ENCODE measurements around the gene AXDND1. TPM values are rescaled to one million over a fixed set of nuclear protein-coding genes. Genes with fewer than 3 reads are reported as not detected.

AXDND1 gene
- polyA plus RNA-seq, 1 experiment = 0.27 TPM

- POLR2A ChIA-PET = no interaction called here
These were observed 35.9 kb upstream of the AXDND1 start for GRCh38 chr1:179329862-179330261.

GRCh38 chr1:179334440-179334839 is 31.3 kb upstream of the AXDND1 start:
- no peak for TF ChIP-seq CTCF (IDR thresholded peaks at IDR 0.05; ENCODE audit: insufficient read depth, low read depth, low read length)
- ChIA-PET POLR2A (no interaction called here), CTCF (no interaction called here)

More at GRCh38 chr1:179329862-179330261, 35.9 kb upstream of the AXDND1 start:
- no peak for DNase-seq (ENCODE audit: low read depth)
- Histone ChIP-seq H3K27me3 (ENCODE audit: control insufficient read depth, insufficient read depth, low read length) (no peaks in the 10 kb centered on the region), H3K36me3 (ENCODE audit: control insufficient read depth, insufficient read depth, low read length) (no peaks in the 10 kb centered on the region), H3K4me3 (ENCODE audit: low read depth, low read length) (no peak overlapping the region)
- TF ChIP-seq CTCF (IDR thresholded peaks at IDR 0.05; ENCODE audit: insufficient read depth, low read depth, low read length) = no peak
- CTCF ChIA-PET = no interaction called here

GRCh38 chr1:179337288-179337687 is 28.5 kb upstream of the AXDND1 start:
- no peak for DNase-seq (ENCODE audit: low read depth)
- CTCF ChIA-PET = no interaction called here
- Histone ChIP-seq H3K27me3 (ENCODE audit: control insufficient read depth, insufficient read depth, low read length) (no peaks in the 10 kb centered on the region), H3K36me3 (ENCODE audit: control insufficient read depth, insufficient read depth, low read length) (peaks cover 4% of the 10 kb centered on the region; the same call in 1 of the 2 replicates), H3K4me3 (ENCODE audit: low read depth, low read length) (no peak overlapping the region)
- POLR2A ChIA-PET = no interaction called here
- TF ChIP-seq CTCF (IDR thresholded peaks at IDR 0.05; ENCODE audit: insufficient read depth, low read depth, low read length) = no peak

More at GRCh38 chr1:179334440-179334839, 31.3 kb upstream of the AXDND1 start:
- Histone ChIP-seq H3K36me3 (ENCODE audit: control insufficient read depth, insufficient read depth, low read length) (0 out of 2 replicates have a peak, but pooled peaks cover 2% of the 10 kb centered on the region), H3K4me3 (ENCODE audit: low read depth, low read length) (no peak overlapping the region), H3K27me3 (ENCODE audit: control insufficient read depth, insufficient read depth, low read length) (no peaks in the 10 kb centered on the region)
- DNase-seq (ENCODE audit: low read depth) = no peak

GRCh38 chr1:179337942-179338560 is 27.7 kb upstream of the AXDND1 start:
- ChIA-PET POLR2A (no interaction called here), CTCF (no interaction called here)
- DNase-seq (ENCODE audit: low read depth) = no peak
- no peak for TF ChIP-seq CTCF (IDR thresholded peaks at IDR 0.05; ENCODE audit: insufficient read depth, low read depth, low read length)
- Histone ChIP-seq H3K27me3 (ENCODE audit: control insufficient read depth, insufficient read depth, low read length) (no peaks in the 10 kb centered on the region), H3K36me3 (ENCODE audit: control insufficient read depth, insufficient read depth, low read length) (peaks cover 4% of the 10 kb centered on the region; the same call in 1 of the 2 replicates), H3K4me3 (ENCODE audit: low read depth, low read length) (no peak overlapping the region)

GRCh38 chr1:179340918-179341317 is 24.9 kb upstream of the AXDND1 start:
- H3K27me3 ChIP-seq (ENCODE audit: control insufficient read depth, insufficient read depth, low read length) = no peaks in the 10 kb centered on the region
- ChIA-PET POLR2A (no interaction called here), CTCF (interaction anchor here (1.0 kb wide), 1 partner anchor 261 kb away, joined by 3 read pairs; no protein-coding TSS in a partner anchor)
- TF ChIP-seq CTCF (IDR thresholded peaks at IDR 0.05; ENCODE audit: insufficient read depth, low read depth, low read length) = no peak
- no peak for DNase-seq (ENCODE audit: low read depth)
- no peak overlapping the region for H3K4me3 ChIP-seq (ENCODE audit: low read depth, low read length)
- peaks cover 4% of the 10 kb centered on the region; the same call in 1 of the 2 replicates for H3K36me3 ChIP-seq (ENCODE audit: control insufficient read depth, insufficient read depth, low read length)

Measured in BJ (cell line).